Fibroblast of mammary gland (primary cell): ENCODE measurements around the gene CYP19A1.
A peak's percentile ranks its signal among the peaks of the same experiment; 100 is the strongest.

Experiments used
- DNase-seq: peaks from one replicate; pipeline ENCODE4 v3.0.0-alpha.2; 2010; ENCODE audit warnings: low read depth
- H3K4me3 ChIP-seq: 2 replicates; pipeline ENCODE4 v1.5.1; 2011; ENCODE audit warnings: low read depth, mild to moderate bottlenecking, low read length, moderate library complexity; ENCODE audit not compliant: control insufficient read depth
- CTCF ChIP-seq: conservative IDR thresholded peaks from 2 replicates; pipeline ENCODE4 v1.5.1; 2011; ENCODE audit warnings: low read depth, low read length, inconsistent platforms; ENCODE audit not compliant: control insufficient read depth, insufficient read depth

The CYP19A1 gene

GRCh38 chr15:51338496-51338895 is at the start of gene CYP19A1:
Gene CYP19A1, minus strand, starts transcription at chr15:51338596. Its CDS starts 95,684 bp downstream, at chr15:51242912.
- no peak for TF ChIP-seq CTCF
- no peak for DNase-seq
- no peak within 1 kb of the TSS for H3K4me3 ChIP-seq

- H3K4me3 ChIP-seq = no peak overlapping the region
- no peak for DNase-seq
- TF ChIP-seq CTCF = no peak
These were observed 49.3 kb upstream of the CYP19A1 start for GRCh38 chr15:51387699-51388041.

GRCh38 chr15:51386960-51387698 is 48.7 kb upstream of the CYP19A1 start:
- no peak for DNase-seq
- H3K4me3 ChIP-seq = no peak overlapping the region
- TF ChIP-seq CTCF = no peak

GRCh38 chr15:51386486-51386885 is 48.1 kb upstream of the CYP19A1 start:
- no peak for TF ChIP-seq CTCF
- DNase-seq = no peak
- no peak overlapping the region for H3K4me3 ChIP-seq

- no peak for DNase-seq
- TF ChIP-seq CTCF = no peak
- no peak overlapping the region for H3K4me3 ChIP-seq
These were observed 47.6 kb upstream of the CYP19A1 start for GRCh38 chr15:51386029-51386428.

- TF ChIP-seq CTCF = peak; percentile 78
- no peak overlapping the region for H3K4me3 ChIP-seq
- DNase-seq = peak; percentile 60
These were observed 44.4 kb upstream of the CYP19A1 start for GRCh38 chr15:51382787-51383186.
